Activated CD8-positive, alpha-beta memory T cell treated with anti-CD3 and anti-CD28 coated beads, Interleukin-2, amount 50 U/mL, for 4 hours (primary cell): ENCODE results near the gene LAMB1.

Experiments
- DNase-seq: peaks from one replicate; pipeline ENCODE4 v3.0.0-alpha.2; 2020

LAMB1 gene

DNA sequence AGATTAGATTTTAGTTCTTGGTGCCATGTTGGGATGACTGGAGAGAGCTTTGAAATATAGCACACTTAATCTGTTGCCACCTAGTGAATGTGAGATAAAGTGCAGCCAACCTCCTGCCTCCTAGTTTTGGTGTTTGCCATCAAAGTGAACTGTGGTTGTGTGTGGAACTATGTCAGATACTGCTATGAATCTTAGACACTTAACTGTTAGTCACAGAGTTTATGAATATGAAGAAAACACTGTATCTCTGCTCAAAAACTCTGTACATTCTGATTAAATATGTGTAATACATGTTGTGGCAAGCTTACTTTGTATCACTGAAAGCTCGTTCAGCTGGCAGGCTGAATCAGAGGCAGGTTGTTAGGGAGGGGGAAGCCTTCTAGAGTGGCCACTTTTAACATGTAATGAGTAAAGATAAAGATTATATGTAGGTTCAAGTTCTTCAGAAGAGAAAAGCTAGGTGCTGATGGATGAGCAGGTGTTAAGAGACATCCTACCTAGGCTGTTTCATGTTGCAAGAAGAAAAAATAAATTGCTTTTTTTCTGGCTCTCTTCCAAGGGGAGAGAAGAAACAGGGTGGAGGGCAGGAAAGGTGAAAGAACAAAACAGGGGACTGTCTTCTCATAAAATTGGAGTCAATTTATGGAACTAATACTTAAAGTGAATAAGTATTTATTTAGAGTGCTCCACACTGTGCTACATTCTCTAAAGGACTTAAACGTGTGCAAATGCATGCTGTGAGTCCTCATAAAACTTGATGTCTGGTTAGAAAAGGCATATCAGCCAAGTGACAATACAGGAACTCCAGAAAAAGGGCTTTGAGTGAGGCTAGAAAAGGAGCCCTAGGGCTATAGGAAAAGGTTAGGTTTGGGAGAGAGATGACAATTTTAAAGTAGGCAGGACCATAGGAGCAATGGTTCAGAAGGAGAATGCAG, 14.1 kb upstream of the LAMB1 start:
- DNase-seq: no peak

- no peak for DNase-seq
Observed at GRCh38 chr7:108015740-108016139, 12.8 kb upstream of the LAMB1 start.

- no peak for DNase-seq
Observed at GRCh38 chr7:108014747-108015682, 12.1 kb upstream of the LAMB1 start.

GRCh38 chr7:108014215-108014614, 11.3 kb upstream of the LAMB1 start:
- no peak for DNase-seq

DNA sequence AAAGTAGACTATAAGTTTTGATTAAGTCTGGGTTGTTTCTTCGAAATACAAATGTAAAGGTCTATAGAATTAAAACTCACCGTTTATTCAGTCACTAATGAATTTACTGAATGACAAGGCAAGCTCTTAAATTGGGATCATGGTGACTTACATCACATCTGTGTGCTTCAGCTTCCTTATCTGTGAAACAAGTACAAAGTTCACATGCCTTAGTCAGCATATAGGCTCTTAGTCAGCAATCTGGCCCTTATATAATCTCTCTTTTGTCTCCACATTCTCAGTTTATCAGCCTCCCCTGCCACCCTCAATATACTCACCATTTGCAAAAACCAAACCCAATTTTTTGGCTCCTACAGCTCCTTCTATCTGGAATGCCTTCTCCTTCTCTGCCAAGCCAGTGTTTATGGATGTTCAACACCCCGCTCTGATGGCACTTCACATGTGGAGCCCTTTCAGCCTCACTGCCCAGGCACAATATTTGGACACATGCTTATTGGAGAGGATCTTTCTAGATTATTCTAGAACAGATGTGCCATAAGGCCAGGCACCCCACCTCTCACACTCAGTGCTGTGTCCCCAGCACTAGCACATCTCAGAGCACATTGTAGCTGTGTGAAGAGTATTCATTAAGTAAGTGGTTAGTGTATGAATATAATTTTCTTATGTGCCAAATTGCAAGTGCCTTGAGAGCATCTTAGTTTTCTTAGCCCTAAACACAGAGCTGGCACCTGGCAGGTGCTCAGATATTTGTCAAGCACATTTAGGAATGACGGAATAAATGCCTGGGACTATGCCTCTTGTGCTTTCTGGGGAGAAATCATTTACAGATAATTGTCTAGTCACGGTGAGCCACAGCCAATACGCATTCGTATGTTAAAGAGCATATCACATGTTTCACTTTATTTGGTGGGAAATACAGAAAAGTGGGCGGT, 9.8 kb upstream of the LAMB1 start:
- DNase-seq: no peak

DNA sequence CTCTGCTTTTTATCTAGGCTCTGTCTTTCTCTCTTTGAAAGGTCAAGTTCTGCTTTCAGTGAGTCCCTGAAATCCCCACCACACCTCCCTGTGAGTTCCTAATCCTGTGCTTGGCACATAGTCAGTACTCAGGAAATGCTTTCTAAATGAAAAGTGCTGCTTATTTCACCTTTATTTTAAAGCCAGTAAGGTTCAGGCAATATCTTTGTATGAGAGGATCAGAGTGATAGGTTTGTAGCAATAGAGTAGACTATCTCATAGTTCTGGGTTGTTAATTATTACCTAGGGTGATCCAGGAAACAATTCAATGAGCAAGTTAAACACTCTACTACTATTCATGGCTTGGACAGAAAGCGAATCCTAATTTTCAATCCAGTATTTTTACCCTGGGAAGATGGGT, 7.4 kb upstream of the LAMB1 start:
- no peak for DNase-seq

GRCh38 chr7:108009873-108010272, 6.9 kb upstream of the LAMB1 start:
- DNase-seq: no peak

- no peak for DNase-seq
Observed at GRCh38 chr7:108008827-108009226, 5.9 kb upstream of the LAMB1 start.

GRCh38 chr7:108008240-108008639, 5.3 kb upstream of the LAMB1 start:
- DNase-seq: no peak

GRCh38 chr7:108007762-108008161, 4.8 kb upstream of the LAMB1 start:
- no peak for DNase-seq

DNA sequence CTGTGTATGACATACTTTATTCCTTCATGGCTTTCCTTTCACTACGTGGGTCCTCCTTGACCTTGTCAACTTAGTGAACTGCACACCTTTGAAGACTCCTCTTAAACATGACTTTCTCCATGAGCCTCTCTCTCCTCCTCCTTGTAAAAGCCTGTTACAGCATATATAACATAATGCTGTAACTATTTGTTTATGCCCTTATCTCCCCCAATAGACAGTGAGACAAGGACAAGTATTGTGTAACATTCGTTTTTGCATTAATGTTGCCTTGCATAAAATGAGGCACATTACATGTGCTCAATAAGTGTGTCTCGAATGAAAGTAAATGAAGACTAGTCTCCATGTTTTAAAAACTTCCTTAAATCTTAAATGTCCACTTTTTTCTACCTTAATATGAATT, 4.3 kb upstream of the LAMB1 start:
- no peak for DNase-seq

- DNase-seq: no peak
Observed at GRCh38 chr7:108004220-108005142, 1.5 kb upstream of the LAMB1 start.

DNA sequence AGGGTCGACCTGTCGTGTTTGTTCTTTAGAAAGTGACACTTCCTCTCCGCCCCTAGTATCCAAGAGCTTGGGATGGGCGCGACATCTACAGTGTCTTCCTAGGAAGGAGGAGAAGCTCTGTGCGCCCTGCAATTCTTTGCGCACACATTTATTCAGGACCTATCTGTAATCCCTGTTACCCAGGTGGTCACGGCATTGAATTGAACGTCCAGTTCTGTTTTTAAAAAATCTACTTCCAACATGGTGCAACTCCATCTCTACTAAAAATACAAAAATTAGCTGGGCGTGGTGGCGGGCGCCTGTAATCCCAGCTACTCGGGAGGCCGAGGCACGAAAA, 606 bp upstream of the LAMB1 start:
- DNase-seq: no peak

DNA sequence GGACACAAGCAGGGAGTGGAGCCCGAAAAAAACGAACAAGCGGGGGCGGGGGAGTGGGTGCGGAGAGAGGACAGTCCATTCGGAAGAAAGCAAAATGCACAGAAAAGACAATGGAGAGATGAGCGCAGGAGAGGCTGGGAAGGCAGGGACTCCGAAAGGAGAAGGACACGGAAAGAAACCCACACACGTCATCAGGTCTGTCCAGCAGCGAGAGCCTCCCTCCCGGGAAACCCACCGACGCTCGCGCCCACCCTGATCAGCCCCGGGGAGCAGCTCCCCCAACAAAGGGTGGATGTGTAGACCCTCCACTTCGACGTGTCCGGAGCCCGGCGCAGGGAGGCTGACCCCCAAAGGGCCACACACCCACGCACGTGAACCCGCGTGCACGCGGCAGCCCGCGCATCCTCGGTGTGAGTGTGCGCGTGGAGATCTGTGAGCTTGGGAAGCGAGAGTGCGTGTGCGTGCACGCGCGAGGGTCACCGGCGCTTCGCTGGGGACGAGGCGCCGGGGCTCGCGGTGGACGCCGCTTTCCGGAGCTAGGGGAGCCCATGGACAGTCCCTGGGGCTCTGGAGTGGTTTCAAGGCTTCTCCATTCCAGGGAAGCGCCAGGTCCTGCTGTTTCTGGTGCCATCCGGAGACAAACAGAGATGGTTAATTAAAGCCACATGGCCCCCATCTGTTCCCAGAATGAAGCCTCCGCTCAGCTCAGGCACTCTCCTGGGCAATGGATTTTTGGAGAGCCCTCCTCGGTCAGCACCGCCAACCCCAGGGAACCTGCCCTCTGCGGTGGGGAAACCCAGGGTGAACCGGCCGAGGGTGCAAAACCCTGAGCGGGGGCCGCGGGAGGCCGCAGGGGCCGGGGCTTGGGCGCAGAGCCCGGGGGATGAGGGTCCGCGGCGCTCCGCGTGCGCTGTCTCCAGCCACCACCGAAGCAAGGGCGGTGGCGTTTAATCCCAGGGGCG, 916 bp downstream of the LAMB1 start:
- DNase-seq: no peak

DNA sequence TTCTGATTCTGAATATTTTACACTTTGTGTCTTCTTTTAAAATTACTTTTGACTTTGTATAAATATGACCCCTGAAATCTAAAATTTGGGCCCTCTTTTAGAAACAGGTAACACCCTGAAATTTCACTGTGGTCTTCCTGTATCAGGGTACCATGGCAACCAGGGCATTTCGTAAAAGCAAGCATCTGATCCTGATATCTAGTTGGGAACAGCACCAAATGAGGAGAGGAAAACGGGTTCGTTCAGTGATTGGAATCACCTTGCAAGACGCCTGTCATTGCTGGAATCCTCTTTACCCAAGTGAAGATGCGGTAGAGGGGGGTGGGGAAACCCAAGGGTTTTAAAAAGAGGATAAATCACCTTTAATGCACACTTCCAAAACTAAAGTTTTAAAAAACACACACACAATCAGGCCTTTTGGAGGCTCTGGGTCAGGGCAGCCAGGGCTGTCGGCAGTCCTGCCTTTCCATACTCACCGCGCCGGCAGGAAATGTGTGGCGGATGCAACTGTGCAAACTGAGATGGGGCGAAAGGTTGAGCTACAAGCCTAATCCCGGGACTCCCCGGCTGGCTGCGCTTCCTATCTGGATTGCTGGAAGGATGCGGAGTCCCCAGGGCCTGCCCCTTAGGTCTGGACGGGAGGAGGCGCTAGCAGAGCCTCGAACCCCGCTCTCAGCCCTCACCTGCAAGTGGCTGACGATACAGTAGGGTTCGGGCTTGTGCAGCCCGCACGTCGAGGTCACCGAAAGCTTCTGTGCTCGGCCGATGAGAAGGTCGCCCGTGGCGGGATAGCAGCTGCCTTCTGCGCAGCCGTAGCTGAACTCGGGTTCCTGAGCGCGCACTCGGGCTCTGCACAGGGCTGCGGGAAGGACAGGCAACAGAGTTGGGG, 1.8 kb downstream of the LAMB1 start:
- DNase-seq: no peak

- DNase-seq: no peak
Observed at GRCh38 chr7:107999779-108000560, 3.0 kb downstream of the LAMB1 start.

GRCh38 chr7:107998660-107999480, 4.1 kb downstream of the LAMB1 start:
- no peak for DNase-seq

DNA sequence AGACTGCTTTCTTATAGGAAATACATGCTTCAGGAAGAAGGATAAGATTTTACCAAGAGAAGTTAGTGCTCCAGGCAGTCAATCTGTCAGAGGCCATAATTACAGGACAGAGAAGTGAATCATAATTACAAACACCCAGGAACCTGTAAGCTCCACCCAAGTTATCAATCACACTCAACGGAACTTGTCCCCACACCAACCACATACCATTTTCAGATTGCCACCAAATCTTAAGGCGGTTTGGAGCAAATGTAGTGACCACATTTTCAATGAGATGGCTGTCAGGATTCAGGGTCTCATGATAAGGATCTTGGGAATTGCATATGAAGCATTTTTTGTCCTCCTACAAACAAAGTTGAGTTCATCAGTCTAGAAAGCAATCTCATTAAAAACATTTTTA, 4.8 kb downstream of the LAMB1 start:
- no peak for DNase-seq
